K562 (cell line): ENCODE measurements around the gene TMIGD2. TPM values are rescaled to one million over a fixed set of nuclear protein-coding genes. Genes with fewer than 3 reads are reported as not detected.
A peak's percentile ranks its signal among the peaks of the same experiment; 100 is the strongest.

ENCODE experiments used
- ATAC-seq: fragments of 200-7000 bp; cut with Tn5 transposase; 3 replicates; pipeline ENCODE4 v1.9.1; 2020; ENCODE audit warnings: moderate library complexity
- BruUV-seq: library from RNA; stranded (reverse); fragments of 400-500 nt; replicated peaks from 2 replicates; lab custom pipeline; 2021; lab: Mats Ljungman, UMichigan
- CTCF ChIA-PET: fragments of 300-600 bp; formaldehyde crosslinking; extraction: SDS; loops from one replicate; lab custom pipeline; 2021; ENCODE audit warnings: low intra/inter-chr PET ratio; lab: Yijun Ruan, JAX
- POLR2A ChIA-PET: fragments of 300-600, 350-650 bp; sonication (Branson Sonifier 250); formaldehyde crosslinking; extraction: SDS; loops from one replicate; lab custom pipeline; 2021; ENCODE audit warnings: antibody characterized with exemption, inconsistent platforms; lab: Yijun Ruan, JAX
- DNase-seq, 4 experiments: peaks; one replicate each; pipeline versions ENCODE4 v3.0.0 to v3.0.0-alpha.2; 2011 to 2018; ENCODE audit warnings: low spot score in 3 of 4, mixed read lengths in 3 of 4; ENCODE audit errors: extremely low read depth in 1 of 4
- FAIRE-seq: peaks from 2 replicates; lab custom pipeline; 2011; peaks lifted over from hg19 to GRCh38; lab: Jason Lieb, UNC
- H2AFZ ChIP-seq: 2 replicates; pipeline ENCODE4 v1.6.0; 2011; ENCODE audit warnings: low read depth, low read length, control low read depth, inconsistent platforms
- H3K27ac ChIP-seq: fragments of 200-600 bp; 3 replicates; pipeline ENCODE4 v1.8.0; 2011; ENCODE audit warnings: low read depth, mild to moderate bottlenecking, control low read depth, inconsistent platforms, low read length, moderate library complexity, mixed read lengths; ENCODE audit errors: extremely low read depth
- H3K27me3 ChIP-seq, 2 experiments: fragments of 300-600 bp in 1 of 2; 2 replicates in 1 of 2; 3 replicates in 1 of 2; pipeline versions ENCODE4 v1.6.0 to v1.8.0; 2011; ENCODE audit warnings: inconsistent platforms in 2 of 2, low read length in 2 of 2, mild to moderate bottlenecking in 1 of 2, mixed read lengths in 1 of 2, moderate library complexity in 1 of 2; ENCODE audit not compliant: control insufficient read depth in 2 of 2, insufficient read depth in 2 of 2
- H3K36me3 ChIP-seq: fragments of 300-600 bp; 3 replicates; pipeline ENCODE4 v1.8.0; 2011; ENCODE audit warnings: mild to moderate bottlenecking, low read length, inconsistent platforms; ENCODE audit not compliant: control insufficient read depth, insufficient read depth
- H3K4me1 ChIP-seq, 2 experiments: fragments of 200-600 bp in 1 of 2; replicated peaks in 1 of 2; 2 replicates in 1 of 2; 3 replicates in 1 of 2; pipeline versions ENCODE4 v1.5.1 to v1.8.0; 2011; ENCODE audit warnings: inconsistent platforms in 2 of 2, low read length in 2 of 2, mild to moderate bottlenecking in 1 of 2, mixed read lengths in 1 of 2, moderate library complexity in 1 of 2; ENCODE audit not compliant: control insufficient read depth in 2 of 2, insufficient read depth in 2 of 2
- H3K4me2 ChIP-seq: 2 replicates; pipeline ENCODE4 v1.6.1; 2011; ENCODE audit warnings: low read length, control low read depth, inconsistent platforms, mixed read lengths; ENCODE audit not compliant: insufficient read depth
- H3K4me3 ChIP-seq: fragments of 200-600 bp; sonication (generic), shearing (Covaris generic); 2 replicates; pipeline ENCODE4 v1.5.1; 2016; ENCODE audit warnings: control low read depth, inconsistent platforms
- H3K79me2 ChIP-seq: fragments of 200-600 bp; 3 replicates; pipeline ENCODE4 v1.8.0; 2011; ENCODE audit warnings: low read length, inconsistent platforms; ENCODE audit not compliant: control insufficient read depth, insufficient read depth
- H3K9ac ChIP-seq, 2 experiments: 2 replicates each; pipeline versions ENCODE4 v1.6.0 to v1.6.1; 2011; ENCODE audit warnings: low read depth in 2 of 2, low read length in 2 of 2, control low read depth in 1 of 2, inconsistent platforms in 1 of 2, mild to moderate bottlenecking in 1 of 2, mixed read lengths in 1 of 2; ENCODE audit not compliant: insufficient read depth in 1 of 2
- H3K9me1 ChIP-seq: one replicate; pipeline ENCODE4 v1.6.0; 2011; ENCODE audit warnings: inconsistent platforms, mild to moderate bottlenecking, low read length, moderate library complexity; ENCODE audit not compliant: control insufficient read depth, insufficient read depth
- H3K9me3 ChIP-seq: replicated peaks from 2 replicates; pipeline ENCODE4 v1.5.1; 2011; ENCODE audit warnings: low read depth, low read length, inconsistent platforms; ENCODE audit not compliant: control insufficient read depth, insufficient read depth
- H4K20me1 ChIP-seq: replicated peaks from 2 replicates; pipeline ENCODE4 v1.6.1; 2011; ENCODE audit warnings: low read length, inconsistent platforms, mixed read lengths; ENCODE audit not compliant: control insufficient read depth, insufficient read depth
- ARNT ChIP-seq, 2 experiments: fragments of 450-650 bp; IDR thresholded peaks; 2 replicates each; pipeline ENCODE4 v1.6.1; 2016; ENCODE audit warnings: mild to moderate bottlenecking in 1 of 2
- BCL6 ChIP-seq: fragments of 250-450 bp; sonication (Bioruptor Pico); IDR thresholded peaks from 2 replicates; pipeline ENCODE4 v1.4.0; 2020
- BRD9 ChIP-seq: fragments of 450-650 bp; IDR thresholded peaks from 2 replicates; pipeline ENCODE4 v1.6.1; 2018; ENCODE audit warnings: low read depth; ENCODE audit not compliant: partially characterized antibody
- CBFA2T3 ChIP-seq: fragments of 450-650 bp; IDR thresholded peaks from 2 replicates; pipeline ENCODE4 v1.6.1; 2017
- E2F8 ChIP-seq: fragments of 450-650 bp; IDR thresholded peaks from 2 replicates; pipeline ENCODE4 v1.7.1; 2018; ENCODE audit warnings: mild to moderate bottlenecking, low read depth; ENCODE audit not compliant: partially characterized antibody
- GABPB2 ChIP-seq: fragments of 250-450 bp; sonication (Bioruptor Pico); conservative IDR thresholded peaks from 2 replicates; pipeline ENCODE4 v1.5.1; 2021; ENCODE audit warnings: mild to moderate bottlenecking
- HOXB6 ChIP-seq: fragments of 250-450 bp; sonication (Bioruptor Pico); IDR thresholded peaks from 2 replicates; pipeline ENCODE4 v1.5.1; 2022; ENCODE audit warnings: mild to moderate bottlenecking, borderline replicate concordance
- PHTF2 ChIP-seq: fragments of 250-450 bp; sonication (Bioruptor Pico); IDR thresholded peaks from 2 replicates; pipeline ENCODE4 v1.5.0; 2021; ENCODE audit warnings: mild to moderate bottlenecking
- RFX5 ChIP-seq: IDR thresholded peaks from 2 replicates; pipeline ENCODE4 v1.6.1; 2011; ENCODE audit warnings: low read depth, mild to moderate bottlenecking, improper control_type of control experiment, low read length
- SIN3A ChIP-seq, 2 experiments: fragments of 150-350 bp in 1 of 2; IDR thresholded peaks; 2 replicates each; pipeline ENCODE4 v1.6.1; 2011 to 2016; ENCODE audit warnings: borderline replicate concordance in 2 of 2, low read depth in 2 of 2, low read length in 2 of 2, mild to moderate bottlenecking in 2 of 2, moderate library complexity in 2 of 2; ENCODE audit not compliant: control insufficient read depth in 1 of 2
- THAP12 ChIP-seq: fragments of 250-450 bp; sonication (Bioruptor Pico); IDR thresholded peaks from 2 replicates; pipeline ENCODE4 v1.9.0; 2021; ENCODE audit warnings: mild to moderate bottlenecking, inconsistent platforms
- TSC22D4 ChIP-seq: fragments of 450-650 bp; IDR thresholded peaks from 2 replicates; pipeline ENCODE4 v1.6.1; 2016; ENCODE audit warnings: missing genetic modification characterization, missing biosample characterization, control low read depth
- XRCC4 ChIP-seq: IDR thresholded peaks from one replicate; pipeline ENCODE4 v1.6.1; 2011; ENCODE audit not compliant: insufficient read depth, insufficient read length; ENCODE audit errors: extremely low read depth
- ZNF184 ChIP-seq: sonication (generic); formaldehyde crosslinking; IDR thresholded peaks from 2 replicates; pipeline ENCODE4 v1.5.0; 2020; ENCODE audit warnings: missing genetic modification reagents
- ZNF24 ChIP-seq: fragments of 450-650 bp; IDR thresholded peaks from 2 replicates; pipeline ENCODE4 v1.6.1; 2016
- ZNF263 ChIP-seq: sonication (generic); formaldehyde crosslinking; IDR thresholded peaks from 2 replicates; pipeline ENCODE4 v1.8.0; 2022; ENCODE audit warnings: mild to moderate bottlenecking, missing genetic modification reagents, borderline replicate concordance
- ZNF408 ChIP-seq: fragments of 250-450 bp; sonication (Bioruptor Pico); IDR thresholded peaks from 2 replicates; pipeline ENCODE4 v1.4.0; 2020; ENCODE audit warnings: low read depth, mild to moderate bottlenecking, moderate library complexity
- ZNF589 ChIP-seq: fragments of 200-800 bp; sonication (Bioruptor generic); IDR thresholded peaks from 2 replicates; pipeline ENCODE4 v1.6.1; 2016; ENCODE audit warnings: low read depth, missing genetic modification characterization, missing compliant biosample characterization
- WGBS: fragments of 100-300 bp; shearing (Covaris generic); methylation state at CpG from one replicate; pipeline ENCODE4 v1.1.6; 2016; ENCODE audit warnings: low coverage, mixed read lengths; ENCODE audit not compliant: insufficient coverage; ENCODE audit errors: missing lambda C conversion rate; 5-methylcytosine and 5-hydroxymethylcytosine counted together
- in situ Hi-C: fragments of 300-500 bp; cut with MboI; formaldehyde crosslinking; loops from 4 replicates; pipeline ENCODE4 v1.15.0; 2018; ENCODE audit warnings: inconsistent platforms, mixed read lengths
- intact Hi-C: fragments of 100-400 bp; cut with micrococcal nuclease; formaldehyde crosslinking; loops from 2 replicates; pipeline ENCODE4 v1.14.2; 2022
- polyA plus RNA-seq, 8 experiments: library from polyadenylated mRNA; depleted of rRNA in 4 of 8; stranded (reverse) in 5 of 8; unstranded in 3 of 8; fragments of >200 nt; fragmentation: Nextera tagmentation in 2 of 8; fragmentation: Illumina TruSeq in 1 of 8; extraction: Ambion mirVana in 2 of 8; extraction: Trizol in 1 of 8; gene quantifications; 2 replicates each; pipeline versions ENCODE4 v1.2.1 to v1.2.3, GENCODE V29; 2011 to 2014; ENCODE audit warnings: inconsistent platforms in 1 of 8, missing spikeins in 1 of 8
- total RNA-seq, 7 experiments: library from RNA; depleted of rRNA in 6 of 7; stranded (reverse); fragments of >200 nt in 6 of 7; fragmentation: Illumina TruSeq in 2 of 7; extraction: Trizol in 2 of 7; gene quantifications; 2 replicates each; pipeline versions ENCODE4 v1.2.1 to v1.2.3, GENCODE V29; 2011 to 2021; ENCODE audit warnings: low replicate concordance in 1 of 7

Gene TMIGD2
- total and polyA plus RNA-seq, 9 of the 15 experiments (the other 6 are each of a cell fraction or from before 2014, with no cell fraction given) = not detected

GRCh38 chr19:4345342-4346019 lies 43.3 kb upstream of the TMIGD2 start:
- DNase-seq (no peak), FAIRE-seq (no peak), ATAC-seq (no peak)
- Histone ChIP-seq H3K4me2 (no peak overlapping the region), H3K27me3 (no peaks in the 10 kb centered on the region), H3K36me3 (peaks cover 15% of the 10 kb centered on the region; the same call in 2 of the 3 replicates), H3K9ac (peak overlapping the region in 1 of 2 experiments; percentile 76; a peak in 1 of 4 replicates), H3K9me3 (no peaks in the 10 kb centered on the region), H3K4me3 (no peak overlapping the region), H2AFZ (no peak overlapping the region), H3K9me1 (no peaks in the 10 kb centered on the region), H3K27ac (no peak overlapping the region), H4K20me1 (no peaks in the 10 kb centered on the region), H3K4me1 (peaks cover 8 to 31% of the 10 kb centered on the region in 2 experiments; a peak in 4 of 5 replicates), H3K79me2 (peaks cover 7% of the 10 kb centered on the region)
- POLR2A ChIA-PET = interaction anchor here (0.5 to 0.6 kb wide), 3 partner anchors 14 to 82 kb away, joined by 3 read pairs; no protein-coding TSS in a partner anchor
- intact Hi-C loops = no loop called here
- 87% methylated on average over 12 of the region's 15 CpGs for WGBS
- TF ChIP-seq ZNF408 (CRISPR knock-in tag) (no peak), SIN3A (IDR thresholded peaks at IDR 0.05; ENCODE audit: borderline replicate concordance in 2 of 2, control insufficient read depth in 1 of 2, low read depth in 2 of 2, low read length in 2 of 2) (no peak), BRD9 (no peak), ZNF24 (no peak), ZNF184 (no peak), THAP12 (CRISPR knock-in tag) (no peak), HOXB6 (CRISPR knock-in tag) (no peak), E2F8 (no peak), RFX5 (no peak), XRCC4 (no peak), ZNF263 (CRISPR knock-in tag) (no peak), GABPB2 (no peak), CBFA2T3 (no peak), BCL6 (CRISPR knock-in tag) (no peak), ARNT (IDR thresholded peaks at IDR 0.05) (no peak), TSC22D4 (tag) (no peak), PHTF2 (CRISPR knock-in tag) (no peak), ZNF589 (CRISPR knock-in tag) (no peak)
- in situ Hi-C loops = loop anchor here (10.0 kb wide), 1 partner anchor 71 kb away; the partner anchor contains the start of gene SHD
- CTCF ChIA-PET = no interaction called here
- TSS peak; percentile 35 for BruUV-seq
